ENCODE data around the gene MINDY2. TPM values are rescaled to one million over a fixed set of nuclear protein-coding genes. Genes with fewer than 3 reads are reported as not detected.

Gene MINDY2
- total and polyA plus RNA-seq, 2 of the 8 experiments (the other 6 are each of a cell fraction or from before 2014, with no cell fraction given), result 3.1 to 25.7 TPM

- no peak for TF ChIP-seq KDM4A (IDR thresholded peaks at IDR 0.05; ENCODE audit: low read depth, low read length, severe bottlenecking)
- no peak for TF ChIP-seq CEBPB (IDR thresholded peaks at IDR 0.05; ENCODE audit: low read depth, low read length)
- no peak for TF ChIP-seq MAX (IDR thresholded peaks at IDR 0.05)
- no peak for TF ChIP-seq NANOG (IDR thresholded peaks at IDR 0.05; ENCODE audit: insufficient read depth, low read depth, low read length, poor library complexity, severe bottlenecking)
- no peak for TF ChIP-seq KDM5A (IDR thresholded peaks at IDR 0.05; ENCODE audit: low read length)
- no peak for TF ChIP-seq FOSL1 (IDR thresholded peaks at IDR 0.05; ENCODE audit: insufficient read depth, low read depth, low read length)
Measured at GRCh38 chr15:58889363-58889762, 118.3 kb downstream of the MINDY2 start (continued).

Measured in H1 (cell line).